Cortex of kidney (tissue), 1 donor: ENCODE data around the gene RSPRY1.

Experiments
- DNase-seq: peaks from one replicate; lab custom pipeline; 2025; lab: John Stamatoyannopoulos, UW

RSPRY1 gene

DNA sequence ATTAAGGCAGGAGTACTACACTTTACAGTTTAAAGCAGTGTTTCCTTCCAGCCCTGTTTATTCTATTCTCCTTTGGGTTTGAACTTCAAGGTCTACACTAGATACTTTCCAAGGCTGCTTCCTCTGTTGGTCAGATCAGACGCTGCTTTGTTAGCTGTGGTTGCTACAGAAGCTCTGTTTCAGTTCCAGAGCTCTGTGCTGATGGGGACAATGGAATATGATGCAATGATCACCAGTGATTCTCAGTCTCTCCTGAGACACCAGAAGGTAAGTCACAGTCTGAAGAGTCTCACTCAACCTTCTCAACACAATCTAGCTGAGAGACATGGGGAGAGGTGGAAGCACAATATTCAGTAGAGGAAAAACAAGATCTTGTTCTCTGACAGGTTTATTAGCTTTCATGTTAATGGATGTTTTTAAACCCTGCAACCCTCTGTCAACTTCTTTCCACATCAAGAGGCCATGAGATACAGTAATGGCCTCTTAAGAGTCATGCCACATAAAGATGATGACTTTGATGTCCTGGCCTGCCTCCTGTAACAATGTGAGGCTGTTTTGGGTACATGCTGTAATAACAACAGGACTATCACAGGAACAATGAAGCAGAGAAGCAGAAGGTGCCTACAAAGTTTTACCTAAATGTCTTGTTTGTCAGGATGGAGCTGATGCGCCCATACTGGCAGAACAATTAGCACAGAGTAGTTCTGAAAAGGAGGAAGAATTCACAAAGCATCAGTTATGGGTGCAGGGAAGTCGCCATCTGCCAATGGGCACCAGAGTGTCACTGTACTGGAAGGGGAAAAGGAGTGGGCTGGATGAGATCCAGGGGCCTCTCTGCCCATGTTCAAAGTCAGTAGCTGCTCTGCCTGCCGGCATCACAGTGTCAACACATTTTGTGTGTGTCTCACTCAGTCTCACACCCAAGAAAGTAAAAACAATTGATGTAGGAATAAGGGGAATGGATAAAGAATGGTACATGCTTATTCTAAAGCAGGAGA lies 33.7 kb upstream of the RSPRY1 start:
- DNase-seq = no peak

- DNase-seq = no peak
Measured at GRCh38 chr16:57153841-57154240, 32.3 kb upstream of the RSPRY1 start.

DNA sequence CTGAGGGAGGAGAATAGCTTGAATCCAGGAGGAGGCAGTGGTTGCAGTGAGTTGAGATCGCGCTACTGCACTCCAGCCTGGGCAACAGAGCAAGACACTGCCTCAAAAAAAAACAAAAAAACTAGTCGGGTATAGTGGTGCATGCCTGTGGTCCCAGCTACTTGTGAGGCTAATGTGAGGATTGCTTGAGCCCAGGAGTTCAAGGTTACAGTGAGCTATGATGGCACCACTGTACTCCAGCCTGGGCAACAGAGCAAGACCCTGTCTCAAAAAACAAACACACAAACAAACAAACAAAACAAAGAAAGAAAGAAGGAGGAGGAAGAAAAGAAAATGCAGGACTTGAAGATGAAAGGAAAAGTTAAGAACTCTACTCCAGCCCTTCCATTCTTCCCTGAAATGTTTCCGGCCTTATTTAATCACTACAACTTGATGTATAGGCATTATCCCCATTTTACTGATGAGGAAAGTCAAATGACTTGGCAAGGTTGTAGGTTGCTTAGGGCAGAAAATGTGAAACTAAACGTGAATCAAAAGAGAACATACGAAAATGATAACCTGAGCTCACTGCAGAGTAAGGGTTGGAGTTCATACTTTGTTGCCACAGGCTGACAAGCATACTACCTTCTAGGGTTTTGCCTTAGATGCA lies 30.3 kb upstream of the RSPRY1 start:
- no peak for DNase-seq

DNA sequence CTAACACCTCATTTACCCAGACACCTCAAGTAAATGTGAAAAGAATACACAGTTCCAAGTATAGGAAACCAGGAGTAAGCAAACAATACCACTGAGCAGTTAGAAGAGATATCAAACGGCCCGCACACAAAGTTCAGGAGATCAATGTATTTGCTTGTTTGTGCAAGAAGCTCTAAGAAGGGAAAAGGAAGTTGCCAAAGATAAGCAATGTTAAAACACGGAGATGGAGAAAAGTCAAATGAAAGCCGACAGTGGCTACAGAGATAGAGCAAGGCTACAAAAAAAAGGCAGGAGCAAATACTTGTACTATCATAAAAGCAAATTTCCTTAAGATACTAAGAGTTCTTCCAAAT lies 29.8 kb upstream of the RSPRY1 start:
- DNase-seq = no peak

DNA sequence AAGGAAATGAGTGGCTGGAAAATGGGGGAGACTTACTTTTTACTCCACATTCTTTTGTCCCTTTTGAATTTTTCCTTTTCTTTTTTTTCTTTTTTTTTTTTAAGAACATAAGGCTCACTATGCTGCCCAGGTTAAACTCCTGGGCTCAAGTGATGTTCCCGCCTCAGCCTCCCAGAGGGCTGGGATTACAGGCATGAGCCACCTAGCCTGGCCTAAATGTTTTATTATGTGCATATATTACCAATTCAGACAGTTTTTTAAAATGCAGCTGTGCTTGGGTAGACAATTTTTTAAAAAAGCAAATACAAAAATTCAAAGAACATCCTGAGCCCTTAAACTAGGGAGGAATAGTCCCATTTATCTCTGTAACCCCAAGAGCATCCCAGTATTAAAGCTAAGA lies 28.6 kb upstream of the RSPRY1 start:
- DNase-seq = no peak

DNA sequence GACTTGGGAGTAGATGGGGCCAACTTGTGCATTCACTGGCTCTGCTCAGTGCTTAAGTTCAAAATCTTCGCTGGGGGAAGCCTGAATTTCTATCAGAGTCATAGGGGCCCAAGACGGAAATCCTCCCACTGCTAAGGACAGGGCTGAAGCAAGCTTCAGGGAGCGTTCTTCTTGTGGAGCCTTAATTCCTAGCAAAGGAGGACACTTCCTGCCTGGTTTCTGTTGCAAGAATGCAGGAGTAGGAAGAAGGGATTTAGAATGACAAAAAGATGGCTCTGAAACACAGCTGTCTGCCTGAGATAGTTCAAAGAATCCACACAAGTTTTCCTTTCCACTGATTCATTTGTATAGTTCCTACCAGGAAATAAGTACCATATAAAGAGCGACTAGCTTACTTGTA lies 26.7 kb upstream of the RSPRY1 start:
- no peak for DNase-seq

DNA sequence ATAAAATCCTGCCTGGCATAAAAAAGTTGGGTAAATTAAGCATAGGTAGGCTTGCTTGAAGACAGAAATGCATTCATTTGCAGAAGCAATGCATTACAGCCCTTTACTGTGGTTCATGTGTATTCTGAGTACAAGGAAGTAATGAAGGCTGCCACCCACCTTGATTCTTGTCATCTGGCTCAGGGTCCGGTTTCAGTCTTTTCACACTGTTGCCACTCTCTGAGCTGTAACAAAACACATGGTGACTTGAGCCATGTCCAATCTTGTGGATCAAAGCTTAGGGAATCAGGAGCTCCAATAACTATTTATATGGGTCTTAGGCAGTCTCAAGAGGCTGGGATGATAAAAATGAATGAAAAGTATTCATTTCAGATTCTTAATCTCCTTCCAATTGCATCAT lies 22.3 kb upstream of the RSPRY1 start:
- DNase-seq = no peak

DNA sequence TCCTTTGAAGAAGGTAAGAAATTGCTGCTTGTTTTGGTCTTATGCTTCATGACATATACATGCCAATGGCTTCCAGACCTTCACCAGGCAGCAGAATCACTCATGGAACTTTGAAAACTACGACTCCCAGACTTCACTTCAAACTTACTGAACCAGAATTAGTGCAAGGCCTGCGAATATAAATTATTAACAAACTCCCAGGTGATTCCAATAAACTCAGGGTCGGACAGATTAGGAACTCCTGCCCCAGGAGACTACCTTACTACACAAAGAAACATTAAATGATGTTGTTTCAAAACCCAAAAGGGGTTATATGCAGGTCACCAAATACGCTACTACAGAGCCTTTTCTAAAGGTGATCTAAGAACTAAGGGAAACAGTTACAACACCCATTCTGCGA lies 20.6 kb upstream of the RSPRY1 start:
- DNase-seq = no peak

DNA sequence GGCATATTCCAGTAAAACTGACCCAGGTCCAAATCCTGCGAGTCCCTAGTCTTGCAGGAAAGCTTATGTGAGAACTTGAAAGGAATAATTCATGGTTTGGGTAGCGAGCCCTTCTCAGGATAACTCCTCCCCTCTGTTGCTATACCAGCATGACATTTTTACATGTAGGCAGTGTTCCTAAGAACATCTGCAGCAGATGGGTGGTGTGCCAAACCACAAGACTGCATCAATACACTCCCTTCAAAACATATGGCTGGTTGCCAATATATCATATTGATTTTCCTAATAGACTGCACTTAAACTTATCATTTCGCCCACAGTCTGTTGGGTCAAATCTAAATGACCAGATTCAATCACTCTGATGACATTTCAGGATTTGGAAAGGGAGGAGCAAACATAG lies 20.2 kb upstream of the RSPRY1 start:
- no peak for DNase-seq

DNA sequence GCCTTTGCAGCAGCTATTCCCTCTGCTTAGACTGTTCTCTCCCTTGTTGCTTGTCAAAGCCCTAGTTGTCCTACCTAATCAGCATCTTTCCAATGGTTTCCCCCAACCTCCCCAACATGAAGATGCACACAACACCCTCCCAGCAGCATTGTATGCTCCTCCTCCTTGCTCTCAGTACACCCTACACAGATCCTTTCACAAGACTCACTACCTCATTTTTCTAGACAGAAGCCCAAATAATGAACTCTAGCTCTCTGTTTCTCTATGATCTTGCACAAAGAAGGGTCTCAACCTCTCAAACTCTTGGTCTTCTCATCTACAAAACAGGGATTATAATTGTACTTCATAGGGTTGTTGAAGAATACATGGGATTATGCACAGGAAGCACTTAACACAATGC lies 19.7 kb upstream of the RSPRY1 start:
- DNase-seq = no peak

DNA sequence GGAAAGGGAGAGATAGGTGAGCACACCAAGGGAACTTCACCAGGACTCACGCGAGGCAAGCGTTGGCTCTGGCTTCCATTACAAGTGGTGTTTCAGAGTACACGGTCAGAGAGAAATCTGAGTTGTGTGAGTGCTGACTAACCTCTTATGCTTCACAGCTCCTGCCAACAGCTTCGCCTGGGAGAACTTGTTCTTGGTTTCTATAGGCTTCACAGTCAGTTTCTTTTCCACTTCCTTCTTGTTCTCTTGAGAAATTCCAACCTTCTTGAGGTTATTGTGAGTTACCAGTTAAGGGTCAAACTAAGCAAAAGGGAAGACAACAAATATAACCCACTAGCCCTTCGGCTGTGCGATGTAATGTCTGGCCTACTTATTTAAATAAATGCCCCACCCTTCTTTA lies 19.2 kb upstream of the RSPRY1 start:
- no peak for DNase-seq

DNA sequence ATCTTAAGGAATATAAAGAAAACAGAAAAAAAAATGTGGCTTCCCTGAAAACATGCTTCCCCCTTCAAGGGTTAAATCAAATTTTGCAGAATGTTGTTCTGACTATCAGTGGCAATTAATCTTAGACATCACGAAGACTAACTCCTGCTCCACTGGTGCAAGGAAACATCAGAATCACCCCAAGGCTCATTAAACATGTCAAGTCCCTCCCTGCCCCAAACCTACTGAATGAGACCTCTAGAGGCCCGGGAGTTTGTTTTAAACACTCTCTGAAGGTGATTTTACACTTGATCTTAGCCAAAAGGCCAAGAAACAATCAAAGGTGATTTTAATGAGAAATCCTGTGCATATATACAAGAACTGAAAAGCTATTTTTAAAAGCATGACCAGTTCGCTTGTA lies 18.6 kb upstream of the RSPRY1 start:
- DNase-seq = no peak

DNA sequence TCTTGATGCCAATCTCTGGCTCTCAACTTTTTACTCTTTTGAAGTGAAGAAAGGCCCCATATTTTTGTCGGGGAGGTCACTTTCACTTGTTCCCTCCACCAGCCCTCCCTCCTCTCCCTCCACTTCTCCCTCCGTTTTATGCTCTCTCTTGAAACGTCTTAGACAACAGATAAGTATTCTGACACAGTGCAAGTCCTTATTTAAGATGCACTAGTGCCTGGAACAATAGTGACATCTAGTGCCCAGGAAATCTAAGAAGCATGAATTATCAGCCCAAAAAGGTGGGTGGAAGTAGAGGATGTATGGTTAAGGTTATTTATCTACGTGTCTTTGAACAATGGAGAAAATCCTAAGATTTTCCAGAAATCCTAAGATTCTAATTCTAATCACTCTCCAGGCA lies 18.2 kb upstream of the RSPRY1 start:
- DNase-seq = no peak

GRCh38 chr16:57169327-57169726 lies 16.8 kb upstream of the RSPRY1 start:
- no peak for DNase-seq

GRCh38 chr16:57172721-57173290 lies 13.3 kb upstream of the RSPRY1 start:
- no peak for DNase-seq

GRCh38 chr16:57175896-57176295 lies 10.2 kb upstream of the RSPRY1 start:
- DNase-seq = no peak

GRCh38 chr16:57178196-57178595 lies 7.9 kb upstream of the RSPRY1 start:
- DNase-seq = no peak

DNA sequence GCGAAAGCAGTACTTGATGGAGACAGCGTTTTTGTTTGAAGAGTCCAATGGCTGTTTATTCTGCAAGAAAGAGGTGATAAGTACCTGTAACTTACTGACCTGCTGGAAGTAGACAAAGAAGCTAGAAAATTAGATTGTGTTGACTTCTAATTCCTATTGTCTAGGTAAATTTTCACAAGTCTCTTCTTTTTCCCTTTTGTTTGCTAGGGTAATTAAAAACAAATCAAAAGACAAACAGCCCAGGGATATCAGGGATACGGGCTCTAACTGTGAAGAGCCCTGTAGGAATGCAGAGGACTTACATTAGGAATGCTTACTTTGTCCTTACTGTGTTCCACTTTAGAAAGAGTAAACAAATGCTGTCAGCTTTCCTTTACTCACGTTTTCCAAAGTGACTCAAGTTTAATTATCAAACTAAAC lies 7.3 kb upstream of the RSPRY1 start:
- no peak for DNase-seq

GRCh38 chr16:57179215-57179828 lies 6.8 kb upstream of the RSPRY1 start:
- no peak for DNase-seq

- DNase-seq = no peak
Measured at GRCh38 chr16:57184113-57184512, 2.0 kb upstream of the RSPRY1 start.

GRCh38 chr16:57184887-57185445 lies 1.2 kb upstream of the RSPRY1 start:
- no peak for DNase-seq

DNA sequence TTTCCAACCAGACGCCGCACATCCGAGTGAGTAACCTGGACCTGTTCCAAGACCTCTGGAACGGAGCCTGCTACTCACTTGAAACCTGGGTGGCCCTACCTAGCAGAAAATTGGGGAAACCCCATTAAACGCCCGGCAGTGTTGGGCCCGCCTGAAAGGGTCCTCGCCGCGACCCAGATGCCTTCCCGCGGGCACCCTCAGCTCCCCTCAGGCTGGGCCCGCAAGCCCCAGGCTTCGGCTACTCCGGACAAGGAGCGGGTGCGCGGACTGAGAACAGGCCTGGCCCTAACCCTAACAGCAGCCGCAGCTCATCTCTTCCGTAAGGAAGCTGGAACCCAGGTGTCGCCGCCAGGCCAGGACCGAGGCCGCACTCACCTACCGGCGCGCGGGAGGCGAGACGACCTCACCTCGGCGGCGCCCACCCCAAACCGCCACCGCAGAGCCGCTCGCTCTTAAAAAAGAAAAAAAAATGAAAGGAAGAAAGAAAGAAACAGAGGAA lies 634 bp upstream of the RSPRY1 start:
- DNase-seq = no peak
